Mucosa of descending colon (tissue), 3 donors: ENCODE measurements around the gene BICRA. TPM values are rescaled to one million over a fixed set of nuclear protein-coding genes. Genes with fewer than 3 reads are reported as not detected.

Source experiments
- ATAC-seq: fragments of 200-7000 bp; cut with Tn5 transposase; one replicate; pipeline ENCODE4 v1.9.1; 2020; ENCODE audit warnings: mild to moderate bottlenecking, moderate library complexity
- DNase-seq, 3 donors: peaks; one replicate each; pipeline ENCODE4 v3.0.0-alpha.2; 2020
- H3K36me3 ChIP-seq: fragments of 200-600 bp; one replicate; pipeline ENCODE4 v1.8.0; 2021; ENCODE audit warnings: low read depth, mild to moderate bottlenecking
- H3K4me1 ChIP-seq: fragments of 200-600 bp; one replicate; pipeline ENCODE4 v1.8.0; 2021; ENCODE audit warnings: low read depth, mild to moderate bottlenecking
- H3K4me3 ChIP-seq: fragments of 200-600 bp; one replicate; pipeline ENCODE4 v1.8.0; 2021; ENCODE audit warnings: mild to moderate bottlenecking
- H3K9me3 ChIP-seq: fragments of 200-600 bp; one replicate; pipeline ENCODE4 v1.8.0; 2021; ENCODE audit warnings: mild to moderate bottlenecking
- intact Hi-C, 2 donors: fragments of 100-400 bp; cut with DNase I in 1 of 2; cut with micrococcal nuclease in 1 of 2; formaldehyde crosslinking; loops; one replicate each; pipeline versions ENCODE4 v1.11.0 to v1.11.1; 2022; cut with DNase I, micrococcal nuclease
- total RNA-seq, 3 donors: library from RNA; stranded (reverse); fragmentation: NEBNext Ultra II Directional in 2 of 3; extraction: Animal tissue kit (Norgen Biotek cat#: 25700) in 2 of 3; gene quantifications; one replicate each; pipeline versions ENCODE4 v1.2.1 to v1.2.4, GENCODE V29; 2021 to 2023
- TF ChIP-seq, protein P1 (sequence below): fragments of 200-600 bp; IDR thresholded peaks from one replicate; pipeline ENCODE4 v1.8.0; 2022; ENCODE audit warnings: antibody characterized with exemption, mild to moderate bottlenecking
- donor health status: DM: no; HTN: no; CAD: no; lungs with moderate emphysema.
- donor health status: DM: no; HTN: no; CAD: no.
- donor health status: DM: no; HTN: yes; CAD: no.

BICRA gene
- total RNA-seq, 3 donors from 2014 or later: 18.1 to 19.7 (median 18.5) TPM

DNA sequence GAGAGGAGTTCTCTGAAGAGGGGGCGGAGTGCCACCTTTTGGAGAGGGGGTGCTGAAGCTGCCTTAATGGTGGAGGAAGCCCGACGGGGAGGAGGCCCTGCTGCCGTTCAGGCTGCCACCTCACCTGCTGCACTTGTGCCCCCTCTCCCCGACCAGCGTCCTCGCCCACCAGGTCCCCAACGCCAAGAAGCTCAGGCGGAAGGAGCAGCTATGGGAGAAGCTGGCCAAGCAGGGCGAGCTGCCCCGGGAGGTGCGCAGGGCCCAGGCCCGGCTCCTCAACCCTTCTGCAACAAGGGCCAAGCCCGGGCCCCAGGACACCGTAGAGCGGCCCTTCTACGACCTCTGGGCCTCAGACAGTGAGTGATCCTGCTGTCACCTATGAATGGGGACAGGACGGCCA lies 141.8 kb downstream of the BICRA start:
- TF ChIP-seq, protein P1, sequence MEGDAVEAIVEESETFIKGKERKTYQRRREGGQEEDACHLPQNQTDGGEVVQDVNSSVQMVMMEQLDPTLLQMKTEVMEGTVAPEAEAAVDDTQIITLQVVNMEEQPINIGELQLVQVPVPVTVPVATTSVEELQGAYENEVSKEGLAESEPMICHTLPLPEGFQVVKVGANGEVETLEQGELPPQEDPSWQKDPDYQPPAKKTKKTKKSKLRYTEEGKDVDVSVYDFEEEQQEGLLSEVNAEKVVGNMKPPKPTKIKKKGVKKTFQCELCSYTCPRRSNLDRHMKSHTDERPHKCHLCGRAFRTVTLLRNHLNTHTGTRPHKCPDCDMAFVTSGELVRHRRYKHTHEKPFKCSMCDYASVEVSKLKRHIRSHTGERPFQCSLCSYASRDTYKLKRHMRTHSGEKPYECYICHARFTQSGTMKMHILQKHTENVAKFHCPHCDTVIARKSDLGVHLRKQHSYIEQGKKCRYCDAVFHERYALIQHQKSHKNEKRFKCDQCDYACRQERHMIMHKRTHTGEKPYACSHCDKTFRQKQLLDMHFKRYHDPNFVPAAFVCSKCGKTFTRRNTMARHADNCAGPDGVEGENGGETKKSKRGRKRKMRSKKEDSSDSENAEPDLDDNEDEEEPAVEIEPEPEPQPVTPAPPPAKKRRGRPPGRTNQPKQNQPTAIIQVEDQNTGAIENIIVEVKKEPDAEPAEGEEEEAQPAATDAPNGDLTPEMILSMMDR: no peak

DNA sequence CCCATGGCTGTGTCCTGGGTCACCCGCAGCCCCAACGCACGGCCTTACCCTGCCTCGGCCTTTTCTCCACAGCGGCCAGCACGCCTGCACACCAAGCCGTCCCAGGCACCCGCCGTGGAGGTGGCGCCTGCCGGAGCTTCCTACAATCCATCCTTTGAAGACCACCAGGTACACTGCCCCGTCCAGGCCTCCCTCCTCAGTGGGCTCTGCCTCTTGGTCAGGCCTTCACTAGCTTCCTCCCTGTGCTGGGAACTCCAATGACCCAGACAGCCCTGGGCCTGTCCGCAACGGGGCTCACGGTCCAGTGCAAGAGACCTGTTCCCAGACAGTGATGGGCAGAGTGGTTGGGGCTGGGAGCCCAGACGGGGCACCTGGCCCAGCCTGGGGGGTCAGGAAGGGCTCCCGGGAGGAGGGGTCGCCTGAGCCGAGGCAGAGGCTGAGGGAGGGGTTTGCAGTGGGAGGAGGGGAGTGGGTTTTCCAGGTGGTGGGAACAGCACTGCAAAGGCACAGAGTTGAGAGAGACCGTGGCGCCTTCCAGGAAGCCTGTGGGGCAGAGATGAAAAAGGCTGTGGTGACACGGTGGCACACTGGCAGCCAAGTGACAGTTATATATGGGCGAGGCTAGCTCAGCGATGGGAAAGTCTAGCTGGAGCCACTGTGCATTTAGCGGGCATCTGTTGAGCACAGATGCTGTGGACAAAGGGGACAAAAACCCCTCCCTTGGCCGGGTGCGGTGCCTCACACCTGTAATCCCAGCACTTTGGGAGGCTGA lies 143.7 kb downstream of the BICRA start:
- H3K9me3 ChIP-seq: no peaks in the 10 kb centered on the region
- intact Hi-C loops: no loop called here
- DNase-seq (no peak), ATAC-seq (no peak)
- H3K4me3 ChIP-seq: no peak overlapping the region
- TF ChIP-seq, protein P1: no peak
- peaks cover 5% of the 10 kb centered on the region for H3K36me3 ChIP-seq
- H3K4me1 ChIP-seq: peaks cover 8% of the 10 kb centered on the region

More for the DNA sequence above, 141.8 kb downstream of the BICRA start:
- Histone ChIP-seq H3K36me3 (peaks cover 5% of the 10 kb centered on the region), H3K9me3 (no peaks in the 10 kb centered on the region), H3K4me1 (peaks cover 12% of the 10 kb centered on the region), H3K4me3 (no peak overlapping the region)
- no peak for DNase-seq
- no peak for ATAC-seq
- intact Hi-C loops: no loop called here

Other genes with a start within 250 kb of the BICRA start
- gene MEIS3, start 189.6 kb upstream of the BICRA start, total RNA-seq: 10 to 100 TPM in 1 of 3 donors, 1 to 10 TPM in 2; 2.1 to 11.6 (median 4.2) TPM
- 10 to 100 TPM in 1 of 3 donors, 1 to 10 TPM in 1, under 1 TPM in 1; 0.75 to 17.5 (median 2.1) TPM for gene SLC8A2, start 137.2 kb upstream of the BICRA start, total RNA-seq
- 1 to 10 TPM; 5.5 to 8.9 (median 8.9) TPM for gene KPTN, start 124.9 kb upstream of the BICRA start, total RNA-seq
- 100 to 1,000 TPM; 109 to 145 (median 124) TPM for gene NAPA, start 94.1 kb upstream of the BICRA start, total RNA-seq
- gene ZNF541, start 36.0 kb upstream of the BICRA start, total RNA-seq: under 1 TPM in 1 of 3 donors, not detected in 2; 0.22 TPM
- 100 to 1,000 TPM in 1 of 3 donors, 10 to 100 TPM in 2; 10.8 to 108 (median 30.3) TPM for gene EHD2, start 104.3 kb downstream of the BICRA start, total RNA-seq
- gene NOP53, start 136.4 kb downstream of the BICRA start, total RNA-seq: 100 to 1,000 TPM; 237 to 391 (median 284) TPM
- gene SELENOW, start 169.6 kb downstream of the BICRA start, total RNA-seq: 100 to 1,000 TPM; 228 to 527 (median 281) TPM
- gene TPRX1, start 195.4 kb downstream of the BICRA start, total RNA-seq: not detected
- gene CRX, start 212.8 kb downstream of the BICRA start, total RNA-seq: not detected